A673 (cell line): ENCODE results near the gene BACE2. TPM values are rescaled to one million over a fixed set of nuclear protein-coding genes. Genes with fewer than 3 reads are reported as not detected.

Experiments
- BruUV-seq: library from RNA; stranded (reverse); fragments of 400-500 nt; replicated peaks from 2 replicates; lab custom pipeline; 2021; lab: Mats Ljungman, UMichigan
- CTCF ChIA-PET: fragments of 300-600 bp; sonication (Branson Sonifier 250); formaldehyde crosslinking; loops from one replicate; lab custom pipeline; 2022; ENCODE audit warnings: antibody characterized with exemption; lab: Charles Lee
- POLR2A ChIA-PET: fragments of 300-600 bp; sonication (Branson Sonifier 250); formaldehyde crosslinking; loops from one replicate; lab custom pipeline; 2022; ENCODE audit warnings: antibody characterized with exemption; ENCODE audit not compliant: low non-redundant PET; lab: Charles Lee
- DNase-seq: peaks from one replicate; pipeline ENCODE4 v3.0.0-alpha.2; 2015; ENCODE audit warnings: low spot score
- H3K27ac ChIP-seq: fragments of 200-600 bp; sonication (generic); 2 replicates; pipeline ENCODE4 v1.5.1; 2016; ENCODE audit warnings: mixed run types, low read depth, mild to moderate bottlenecking, mixed read lengths, antibody characterized with exemption, low read length; ENCODE audit not compliant: poor library complexity, severe bottlenecking
- H3K27me3 ChIP-seq: fragments of 200-600 bp; sonication (generic); replicated peaks from 2 replicates; pipeline ENCODE4 v1.6.1; 2017; ENCODE audit warnings: mixed run types, low read depth, mild to moderate bottlenecking, mixed read lengths, antibody characterized with exemption, low read length; ENCODE audit not compliant: insufficient read depth, poor library complexity
- H3K36me3 ChIP-seq: fragments of 200-600 bp; sonication (generic); 2 replicates; pipeline ENCODE4 v1.6.1; 2016; ENCODE audit warnings: mixed run types, mild to moderate bottlenecking, mixed read lengths, antibody characterized with exemption, low read length; ENCODE audit not compliant: insufficient read depth, poor library complexity, severe bottlenecking
- H3K4me1 ChIP-seq: fragments of 200-600 bp; sonication (generic); 2 replicates; pipeline ENCODE4 v1.6.1; 2017; ENCODE audit warnings: mixed run types, mild to moderate bottlenecking, mixed read lengths, antibody characterized with exemption, low read length; ENCODE audit not compliant: insufficient read depth, poor library complexity, severe bottlenecking
- H3K4me3 ChIP-seq: fragments of 200-600 bp; sonication (generic); 2 replicates; pipeline ENCODE4 v1.5.1; 2016; ENCODE audit warnings: low read depth, mixed run types, mild to moderate bottlenecking, mixed read lengths, low read length; ENCODE audit not compliant: poor library complexity, severe bottlenecking
- H3K9me3 ChIP-seq: fragments of 200-600 bp; sonication (generic); 2 replicates; pipeline ENCODE4 v1.6.1; 2016; ENCODE audit warnings: mixed run types, low read depth, mild to moderate bottlenecking, mixed read lengths, antibody characterized with exemption, low read length; ENCODE audit not compliant: poor library complexity, severe bottlenecking
- EZH2 ChIP-seq: fragments of 200-600 bp; sonication (generic); IDR thresholded peaks from 2 replicates; pipeline ENCODE4 v1.6.1; 2017; ENCODE audit warnings: borderline replicate concordance, low read depth, mild to moderate bottlenecking, mixed read lengths, antibody characterized with exemption, low read length; ENCODE audit not compliant: poor library complexity, severe bottlenecking
- intact Hi-C: fragments of 100-400 bp; cut with micrococcal nuclease; formaldehyde crosslinking; loops from one replicate; pipeline ENCODE4 v1.10.0; 2022; ENCODE audit not compliant: unreplicated experiment
- total RNA-seq: library from RNA; stranded (reverse); gene quantifications from 2 replicates; pipeline ENCODE4 v1.2.3, GENCODE V29; 2021
- TF ChIP-seq, protein P1 (sequence below): fragments of 300-800, 200-600 bp; sonication (generic); conservative IDR thresholded peaks from 2 replicates; pipeline ENCODE4 v1.5.1; 2017; ENCODE audit warnings: low read depth, mild to moderate bottlenecking, antibody characterized with exemption, low read length, moderate library complexity, mixed read lengths

BACE2 gene
- total RNA-seq, 1 experiment from 2014 or later, result 6.9 TPM

DNA sequence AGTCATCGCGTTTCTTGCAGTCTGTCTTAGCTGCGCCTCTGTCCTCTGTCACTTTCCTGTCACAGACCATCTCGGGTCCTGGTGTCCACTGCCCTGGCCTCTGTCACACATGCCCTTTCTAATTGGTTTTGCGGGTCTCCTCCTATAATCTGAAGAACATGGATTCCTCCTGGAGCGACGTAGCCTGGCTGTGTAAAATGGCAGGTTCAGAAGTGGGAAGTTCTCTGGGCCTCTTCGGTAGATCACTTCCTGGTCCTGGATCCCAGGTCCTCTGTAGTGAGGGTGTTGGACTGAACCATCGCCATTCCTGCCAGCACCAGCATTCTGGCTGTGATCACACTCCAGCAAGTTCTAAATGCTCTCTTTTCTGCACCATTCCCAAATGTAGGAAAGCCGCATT lies 149.5 kb downstream of the BACE2 start:
- no peak overlapping the region for H3K27ac ChIP-seq
- no peak for DNase-seq
- POLR2A ChIA-PET, result no interaction called here
- no peaks in the 10 kb centered on the region for H3K4me1 ChIP-seq
- H3K4me3 ChIP-seq, result no peak overlapping the region
- BruUV-seq, result no TSS peak
- no peaks in the 10 kb centered on the region for H3K36me3 ChIP-seq
- intact Hi-C loops, result no loop called here
- peaks cover 26% of the 10 kb centered on the region for H3K27me3 ChIP-seq
- CTCF ChIA-PET, result no interaction called here
- H3K9me3 ChIP-seq, result no peaks in the 10 kb centered on the region
- TF ChIP-seq EZH2, result no peak
- TF ChIP-seq, protein P1, sequence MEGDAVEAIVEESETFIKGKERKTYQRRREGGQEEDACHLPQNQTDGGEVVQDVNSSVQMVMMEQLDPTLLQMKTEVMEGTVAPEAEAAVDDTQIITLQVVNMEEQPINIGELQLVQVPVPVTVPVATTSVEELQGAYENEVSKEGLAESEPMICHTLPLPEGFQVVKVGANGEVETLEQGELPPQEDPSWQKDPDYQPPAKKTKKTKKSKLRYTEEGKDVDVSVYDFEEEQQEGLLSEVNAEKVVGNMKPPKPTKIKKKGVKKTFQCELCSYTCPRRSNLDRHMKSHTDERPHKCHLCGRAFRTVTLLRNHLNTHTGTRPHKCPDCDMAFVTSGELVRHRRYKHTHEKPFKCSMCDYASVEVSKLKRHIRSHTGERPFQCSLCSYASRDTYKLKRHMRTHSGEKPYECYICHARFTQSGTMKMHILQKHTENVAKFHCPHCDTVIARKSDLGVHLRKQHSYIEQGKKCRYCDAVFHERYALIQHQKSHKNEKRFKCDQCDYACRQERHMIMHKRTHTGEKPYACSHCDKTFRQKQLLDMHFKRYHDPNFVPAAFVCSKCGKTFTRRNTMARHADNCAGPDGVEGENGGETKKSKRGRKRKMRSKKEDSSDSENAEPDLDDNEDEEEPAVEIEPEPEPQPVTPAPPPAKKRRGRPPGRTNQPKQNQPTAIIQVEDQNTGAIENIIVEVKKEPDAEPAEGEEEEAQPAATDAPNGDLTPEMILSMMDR, result no peak

- TF ChIP-seq, protein P1, result no peak
- no peak for TF ChIP-seq EZH2
- Histone ChIP-seq H3K9me3 (no peaks in the 10 kb centered on the region), H3K27me3 (peaks cover 26% of the 10 kb centered on the region), H3K4me1 (no peaks in the 10 kb centered on the region), H3K36me3 (no peaks in the 10 kb centered on the region), H3K27ac (no peak overlapping the region), H3K4me3 (no peak overlapping the region)
- DNase-seq, result no peak
- ChIA-PET POLR2A (no interaction called here), CTCF (no interaction called here)
- intact Hi-C loops, result no loop called here
- no TSS peak for BruUV-seq
Observed at GRCh38 chr21:41318218-41318617, 150.3 kb downstream of the BACE2 start.

GRCh38 chr21:41319273-41319672 lies 151.3 kb downstream of the BACE2 start:
- no peak overlapping the region for H3K4me3 ChIP-seq
- H3K9me3 ChIP-seq, result no peaks in the 10 kb centered on the region
- no peak overlapping the region for H3K27ac ChIP-seq
- intact Hi-C loops, result no loop called here
- TF ChIP-seq EZH2, result no peak
- TF ChIP-seq, protein P1, result no peak
- H3K36me3 ChIP-seq, result no peaks in the 10 kb centered on the region
- DNase-seq, result no peak
- H3K4me1 ChIP-seq, result no peaks in the 10 kb centered on the region
- ChIA-PET CTCF (no interaction called here), POLR2A (no interaction called here)
- H3K27me3 ChIP-seq, result peaks cover 26% of the 10 kb centered on the region
- BruUV-seq, result no TSS peak
